DND-41 (cell line): ENCODE measurements around the gene TOX3.

Source experiments
- ATAC-seq: fragments of 200-7000 bp; cut with Tn5 transposase; 3 replicates; pipeline ENCODE4 v1.9.1; 2021; ENCODE audit warnings: low read depth; ENCODE audit not compliant: insufficient read depth
- DNase-seq: peaks from one replicate; pipeline ENCODE4 v3.0.0-alpha.2; 2020
- H2AFZ ChIP-seq: 2 replicates; pipeline ENCODE4 v1.6.0; 2012; ENCODE audit warnings: low read depth, low read length
- H3K27ac ChIP-seq: 2 replicates; pipeline ENCODE4 v1.5.1; 2012; ENCODE audit warnings: low read length, inconsistent platforms
- H3K27me3 ChIP-seq: fragments of 200-600 bp; sonication (generic); 2 replicates; pipeline ENCODE4 v1.6.0; 2012; ENCODE audit warnings: low read length, mild to moderate bottlenecking, inconsistent platforms; ENCODE audit not compliant: insufficient read depth, poor library complexity
- H3K36me3 ChIP-seq: 2 replicates; pipeline ENCODE4 v1.5.1; 2012; ENCODE audit warnings: low read length, inconsistent platforms; ENCODE audit not compliant: insufficient read depth
- H3K4me1 ChIP-seq: 2 replicates; pipeline ENCODE4 v1.5.1; 2012; ENCODE audit warnings: mild to moderate bottlenecking, low read length; ENCODE audit not compliant: insufficient read depth
- H3K4me2 ChIP-seq: 2 replicates; pipeline ENCODE4 v1.6.0; 2012; ENCODE audit warnings: mild to moderate bottlenecking, moderate library complexity, low read length, inconsistent platforms; ENCODE audit not compliant: insufficient read depth
- H3K4me3 ChIP-seq, 2 experiments: fragments of 200-600 bp in 1 of 2; shearing (Covaris generic) in 1 of 2; 2 replicates each; pipeline ENCODE4 v1.5.1; 2012 to 2016; ENCODE audit warnings: inconsistent platforms in 2 of 2, low read length in 2 of 2, mild to moderate bottlenecking in 2 of 2, low read depth in 1 of 2, moderate library complexity in 1 of 2
- H3K79me2 ChIP-seq: 2 replicates; pipeline ENCODE4 v1.6.0; 2012; ENCODE audit warnings: low read length, inconsistent platforms; ENCODE audit not compliant: insufficient read depth
- H3K9ac ChIP-seq: 2 replicates; pipeline ENCODE4 v1.6.0; 2012; ENCODE audit warnings: low read depth, mild to moderate bottlenecking, inconsistent platforms, low read length, moderate library complexity
- H3K9me3 ChIP-seq: 2 replicates; pipeline ENCODE4 v1.5.1; 2012; ENCODE audit warnings: low read length, moderate library complexity, mild to moderate bottlenecking, inconsistent platforms; ENCODE audit not compliant: insufficient read depth, severe bottlenecking
- H4K20me1 ChIP-seq: 2 replicates; pipeline ENCODE4 v1.6.0; 2012; ENCODE audit warnings: low read length; ENCODE audit not compliant: insufficient read depth
- CTCF ChIP-seq: IDR thresholded peaks from 2 replicates; pipeline ENCODE4 v1.5.1; 2012; ENCODE audit warnings: borderline replicate concordance, low read length, moderate library complexity, mild to moderate bottlenecking; ENCODE audit not compliant: poor library complexity, severe bottlenecking; ENCODE audit errors: extremely low read depth
- EZH2 ChIP-seq: IDR thresholded peaks from 3 replicates; pipeline ENCODE4 v1.6.1; 2012; ENCODE audit warnings: borderline replicate concordance, low read depth, mild to moderate bottlenecking, moderate library complexity, low read length, inconsistent platforms; ENCODE audit not compliant: severe bottlenecking

The TOX3 gene

GRCh38 chr16:52554334-52554733 is 7.4 kb upstream of the TOX3 start:
- Histone ChIP-seq H3K4me3 (no peak overlapping the region), H3K27ac (no peak overlapping the region), H3K79me2 (no peaks in the 10 kb centered on the region), H3K4me1 (no peaks in the 10 kb centered on the region), H3K36me3 (no peaks in the 10 kb centered on the region), H4K20me1 (no peaks in the 10 kb centered on the region), H3K9me3 (no peaks in the 10 kb centered on the region), H2AFZ (no peak overlapping the region), H3K9ac (no peak overlapping the region), H3K27me3 (peaks cover 9% of the 10 kb centered on the region), H3K4me2 (no peak overlapping the region)
- TF ChIP-seq EZH2 (no peak), CTCF (no peak)
- ATAC-seq = no peak
- no peak for DNase-seq

GRCh38 chr16:52553322-52553721 is 6.4 kb upstream of the TOX3 start:
- peaks cover 9% of the 10 kb centered on the region for H3K27me3 ChIP-seq
- no peaks in the 10 kb centered on the region for H4K20me1 ChIP-seq
- no peaks in the 10 kb centered on the region for H3K9me3 ChIP-seq
- H3K36me3 ChIP-seq = no peaks in the 10 kb centered on the region
- no peak overlapping the region for H3K4me3 ChIP-seq
- no peak overlapping the region for H3K9ac ChIP-seq
- DNase-seq = no peak
- no peaks in the 10 kb centered on the region for H3K4me1 ChIP-seq
- no peaks in the 10 kb centered on the region for H3K79me2 ChIP-seq
- no peak overlapping the region for H2AFZ ChIP-seq
- no peak for ATAC-seq
- no peak overlapping the region for H3K4me2 ChIP-seq
- TF ChIP-seq CTCF = peak; percentile 54
- TF ChIP-seq EZH2 = no peak
- H3K27ac ChIP-seq = no peak overlapping the region

GRCh38 chr16:52552643-52553042 is 5.7 kb upstream of the TOX3 start:
- Histone ChIP-seq H3K9ac (no peak overlapping the region), H3K4me1 (no peaks in the 10 kb centered on the region), H3K79me2 (no peaks in the 10 kb centered on the region), H3K4me3 (no peak overlapping the region), H3K27ac (no peak overlapping the region), H3K27me3 (peaks cover 9% of the 10 kb centered on the region), H2AFZ (no peak overlapping the region), H3K36me3 (no peaks in the 10 kb centered on the region), H3K9me3 (no peaks in the 10 kb centered on the region), H4K20me1 (no peaks in the 10 kb centered on the region), H3K4me2 (no peak overlapping the region)
- no peak for TF ChIP-seq CTCF
- TF ChIP-seq EZH2 = no peak
- no peak for DNase-seq
- no peak for ATAC-seq

GRCh38 chr16:52549011-52549692 is 2.2 kb upstream of the TOX3 start:
- H3K4me3 ChIP-seq = no peak overlapping the region
- DNase-seq (no peak), ATAC-seq (no peak)
- H3K36me3 ChIP-seq = no peaks in the 10 kb centered on the region
- no peak overlapping the region for H3K9ac ChIP-seq
- no peaks in the 10 kb centered on the region for H4K20me1 ChIP-seq
- peaks cover 4% of the 10 kb centered on the region for H3K27me3 ChIP-seq
- H3K4me1 ChIP-seq = no peaks in the 10 kb centered on the region
- no peaks in the 10 kb centered on the region for H3K79me2 ChIP-seq
- H3K9me3 ChIP-seq = no peaks in the 10 kb centered on the region
- TF ChIP-seq EZH2 = no peak
- no peak for TF ChIP-seq CTCF
- H3K4me2 ChIP-seq = no peak overlapping the region
- H2AFZ ChIP-seq = no peak overlapping the region
- H3K27ac ChIP-seq = no peak overlapping the region
